ENCODE measurements around the gene CPM. TPM values are rescaled to one million over a fixed set of nuclear protein-coding genes. Genes with fewer than 3 reads are reported as not detected.
"Not testable (repeated sequence)": the region's sequence is repeated elsewhere in the genome, so short reads cannot be mapped to it uniquely, and the experiment has no call there.

CPM gene
- total RNA-seq, 4 donors from 2014 or later: 76.1 to 149 (median 123) TPM

DNA sequence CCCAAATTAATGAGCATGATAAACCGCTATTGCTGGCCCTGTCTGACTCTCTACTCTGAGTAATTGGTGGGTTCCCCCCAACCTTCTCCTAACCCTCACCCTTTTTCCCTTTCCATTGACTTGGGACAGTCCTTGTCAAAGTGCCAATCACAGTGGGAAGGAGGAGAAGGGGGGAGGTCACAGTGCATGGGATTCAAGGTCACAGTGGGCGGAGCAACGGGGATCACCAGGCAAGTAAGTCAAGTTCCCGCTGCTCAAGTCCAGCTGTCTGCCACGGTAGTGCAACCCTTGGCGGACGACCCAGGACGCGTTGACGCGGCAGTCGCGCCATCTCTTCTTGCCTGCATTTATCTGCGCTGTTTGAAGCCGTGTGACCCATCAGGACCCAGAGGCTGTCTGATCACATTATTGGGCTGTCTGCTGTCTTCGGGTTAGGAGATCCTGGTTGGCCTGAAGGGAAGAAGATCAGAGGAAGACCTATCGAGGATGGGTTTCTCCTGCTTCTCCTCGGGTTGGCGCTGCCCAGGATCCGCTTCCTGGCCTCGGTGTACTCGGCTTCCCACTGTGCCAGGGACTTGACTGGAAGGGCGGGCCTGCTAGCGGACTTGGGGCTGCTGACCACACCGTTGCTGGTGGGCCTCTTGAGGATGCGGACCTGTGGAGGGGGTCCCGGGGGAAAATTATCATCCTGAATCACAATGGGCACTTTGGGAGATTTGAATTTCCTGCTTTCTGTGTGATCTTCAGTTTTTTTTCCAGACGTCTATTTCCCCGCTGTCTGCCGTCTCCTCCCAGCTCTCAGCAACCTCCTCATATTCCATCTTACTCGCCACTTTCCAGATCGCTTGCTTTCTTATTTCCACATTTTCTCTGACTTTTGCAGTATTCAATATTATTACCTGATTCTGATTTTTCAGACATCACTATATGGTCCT lies 128.0 kb downstream of the CPM start:
- DNase-seq (ENCODE audit: low spot score in 2 of 2): peak in 1 of 2 donors; percentile 85
- no peak for TF ChIP-seq POLR2A (IDR thresholded peaks at IDR 0.05)
- TF ChIP-seq, protein P1, sequence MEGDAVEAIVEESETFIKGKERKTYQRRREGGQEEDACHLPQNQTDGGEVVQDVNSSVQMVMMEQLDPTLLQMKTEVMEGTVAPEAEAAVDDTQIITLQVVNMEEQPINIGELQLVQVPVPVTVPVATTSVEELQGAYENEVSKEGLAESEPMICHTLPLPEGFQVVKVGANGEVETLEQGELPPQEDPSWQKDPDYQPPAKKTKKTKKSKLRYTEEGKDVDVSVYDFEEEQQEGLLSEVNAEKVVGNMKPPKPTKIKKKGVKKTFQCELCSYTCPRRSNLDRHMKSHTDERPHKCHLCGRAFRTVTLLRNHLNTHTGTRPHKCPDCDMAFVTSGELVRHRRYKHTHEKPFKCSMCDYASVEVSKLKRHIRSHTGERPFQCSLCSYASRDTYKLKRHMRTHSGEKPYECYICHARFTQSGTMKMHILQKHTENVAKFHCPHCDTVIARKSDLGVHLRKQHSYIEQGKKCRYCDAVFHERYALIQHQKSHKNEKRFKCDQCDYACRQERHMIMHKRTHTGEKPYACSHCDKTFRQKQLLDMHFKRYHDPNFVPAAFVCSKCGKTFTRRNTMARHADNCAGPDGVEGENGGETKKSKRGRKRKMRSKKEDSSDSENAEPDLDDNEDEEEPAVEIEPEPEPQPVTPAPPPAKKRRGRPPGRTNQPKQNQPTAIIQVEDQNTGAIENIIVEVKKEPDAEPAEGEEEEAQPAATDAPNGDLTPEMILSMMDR (IDR thresholded peaks at IDR 0.05): no peak
- H3K4me3 ChIP-seq (ENCODE audit: low read depth, poor library complexity, severe bottlenecking): no peak overlapping the region
- intact Hi-C loops (cut with DNase I; ENCODE audit: low total_unique reads): no loop called here
- WGBS, 2 donors: 88 to 90% methylated on average over 32 of the region's 32 CpGs

GRCh38 chr12:68803948-68804656 lies 128.9 kb downstream of the CPM start:
- intact Hi-C loops (cut with DNase I; ENCODE audit: low total_unique reads): no loop called here
- no peak overlapping the region for H3K4me3 ChIP-seq (ENCODE audit: low read depth, poor library complexity, severe bottlenecking)
- 94 to 96% methylated on average over 5 of the region's 5 CpGs for WGBS, 2 donors
- DNase-seq (ENCODE audit: low spot score in 2 of 2): no peak
- no peak for TF ChIP-seq POLR2A (IDR thresholded peaks at IDR 0.05)
- TF ChIP-seq, protein P1 (IDR thresholded peaks at IDR 0.05): no peak

GRCh38 chr12:68802911-68803651 lies 129.9 kb downstream of the CPM start:
- DNase-seq (ENCODE audit: low spot score in 2 of 2): peak; percentile 29 to 86
- H3K4me3 ChIP-seq (ENCODE audit: low read depth, poor library complexity, severe bottlenecking); intact Hi-C loops (cut with DNase I; ENCODE audit: low total_unique reads): not testable (repeated sequence)
- 72 to 74% methylated on average over 19 of the region's 19 CpGs for WGBS, 2 donors

- DNase-seq (ENCODE audit: low spot score in 2 of 2); H3K4me3 ChIP-seq (ENCODE audit: low read depth, poor library complexity, severe bottlenecking); intact Hi-C loops (cut with DNase I; ENCODE audit: low total_unique reads): not testable (repeated sequence)
- WGBS, 2 donors: 74 to 81% methylated on average over 2 of the region's 2 CpGs
Observed at GRCh38 chr12:68802372-68802745, 130.6 kb downstream of the CPM start.

Other genes starting within 250 kb of the CPM start
- gene NUP107, start 246.2 kb downstream of the CPM start, total RNA-seq: 10 to 100 TPM; 19.3 to 41.7 (median 31.9) TPM
- gene SLC35E3, start 187.0 kb downstream of the CPM start, total RNA-seq: 10 to 100 TPM in 1 of 4 donors, 1 to 10 TPM in 3; 4.5 to 13.9 (median 6.5) TPM
- gene MDM2, start 125.0 kb downstream of the CPM start, total RNA-seq: 10 to 100 TPM; 50.0 to 73.4 (median 60.3) TPM

Measured in lower leg skin (tissue), 4 donors.